HuH-7 (cell line): ENCODE results near the gene NUS1.
"Not testable (repeated sequence)": the region's sequence is repeated elsewhere in the genome, so short reads cannot be mapped to it uniquely, and the experiment has no call there.

Experiments
- DNase-seq: peaks from one replicate; pipeline ENCODE4 v3.0.0; 2011; ENCODE audit warnings: low spot score

The NUS1 gene

GRCh38 chr6:117718895-117719294, 43.6 kb downstream of the NUS1 start:
- DNase-seq = no peak

- not testable (repeated sequence) for DNase-seq
These were observed 46.3 kb downstream of the NUS1 start for GRCh38 chr6:117721520-117721919.

DNA sequence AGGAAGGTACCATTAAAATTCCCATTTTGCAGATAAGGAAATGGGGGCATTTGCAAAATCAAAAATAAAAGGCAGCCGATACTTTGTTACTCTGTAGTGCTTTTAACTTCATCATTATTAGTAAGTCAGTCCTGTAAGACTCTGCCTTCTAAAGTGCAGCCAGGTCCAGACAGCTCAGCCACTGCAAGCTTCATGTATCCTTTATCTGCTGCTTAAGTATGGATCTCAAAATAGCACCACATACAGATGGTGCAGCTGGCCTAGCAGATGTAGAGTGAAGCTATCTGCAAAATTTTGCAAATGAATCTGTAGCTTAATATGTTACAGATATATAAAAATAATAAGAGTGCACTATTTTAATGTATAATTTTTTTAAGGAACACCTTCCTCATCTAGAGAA, 53.4 kb downstream of the NUS1 start:
- DNase-seq = no peak

DNA sequence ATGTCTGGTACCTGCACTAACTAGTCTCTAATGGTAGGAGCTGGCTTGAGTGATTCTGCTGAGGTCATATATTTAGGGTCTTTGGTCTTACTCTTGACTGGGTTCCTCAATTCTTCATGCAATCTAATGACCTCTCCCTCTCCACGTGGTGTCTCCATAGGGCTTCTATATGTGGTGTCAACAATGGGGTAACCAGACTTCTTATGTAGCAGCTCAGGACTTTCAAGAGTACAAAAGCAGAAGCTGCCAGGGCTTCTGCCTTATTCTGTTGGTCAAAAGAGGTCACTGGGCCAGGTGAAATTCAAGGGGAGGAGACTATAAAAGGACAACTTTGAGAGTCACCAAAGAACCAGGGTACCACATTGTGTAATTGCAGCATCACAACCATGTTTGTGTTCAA, 54.3 kb downstream of the NUS1 start:
- no peak for DNase-seq

GRCh38 chr6:117733341-117733740, 58.1 kb downstream of the NUS1 start:
- no peak for DNase-seq

GRCh38 chr6:117739869-117740268, 64.6 kb downstream of the NUS1 start:
- DNase-seq = no peak

- DNase-seq = no peak
These were observed 65.3 kb downstream of the NUS1 start for GRCh38 chr6:117740605-117741004.

GRCh38 chr6:117750675-117751074, 75.4 kb downstream of the NUS1 start:
- DNase-seq = not testable (repeated sequence)
